GM23248 (cell line): ENCODE results near the gene ITPRIPL1.

Experiments used
- EZH2 ChIP-seq: fragments of 200-600 bp; sonication (generic); IDR thresholded peaks from 2 replicates; pipeline ENCODE4 v1.6.1; 2018; ENCODE audit warnings: antibody characterized with exemption, mild to moderate bottlenecking; ENCODE audit not compliant: insufficient read depth, poor library complexity, severe bottlenecking
- EZH2phosphoT487 ChIP-seq: fragments of 200-600 bp; sonication (generic); IDR thresholded peaks from 2 replicates; pipeline ENCODE4 v1.6.1; 2018; ENCODE audit warnings: antibody characterized with exemption, moderate library complexity, mild to moderate bottlenecking, low read depth; ENCODE audit not compliant: insufficient read depth

- TF ChIP-seq EZH2: no peak
- TF ChIP-seq EZH2phosphoT487: no peak
Observed at GRCh38 chr2:96323849-96324248, 1.3 kb upstream of the ITPRIPL1 start.
